ENCODE data around the gene TBX4.

Gene TBX4

GRCh38 chr17:61418449-61418848 lies 33.8 kb upstream of the TBX4 start:
- H3K79me2 ChIP-seq (ENCODE audit: insufficient read depth, low read length): no peaks in the 10 kb centered on the region
- TF ChIP-seq EZH2phosphoT487 (conservative IDR thresholded peaks at IDR 0.05; ENCODE audit: low read length) (no peak), CTCF (IDR thresholded peaks at IDR 0.05; ENCODE audit: insufficient read depth, low read length, poor library complexity, severe bottlenecking) (no peak)
- H3K36me3 ChIP-seq (ENCODE audit: low read length): no peaks in the 10 kb centered on the region
- no peak overlapping the region for H3K9ac ChIP-seq (ENCODE audit: low read length)
- H3K4me2 ChIP-seq (ENCODE audit: low read depth, low read length, poor library complexity, severe bottlenecking): no peak overlapping the region
- no peaks in the 10 kb centered on the region for H3F3A ChIP-seq (ENCODE audit: insufficient read depth)
- no peaks in the 10 kb centered on the region for H3K27me3 ChIP-seq (ENCODE audit: low read length)
- H2AFZ ChIP-seq (ENCODE audit: low read depth, low read length, severe bottlenecking): no peak overlapping the region
- H3K4me3 ChIP-seq (ENCODE audit: insufficient read depth, low read length, poor library complexity, severe bottlenecking): no peak overlapping the region
- H3K27ac ChIP-seq (ENCODE audit: low read depth, low read length): no peak overlapping the region
- no peaks in the 10 kb centered on the region for H3K9me3 ChIP-seq (ENCODE audit: insufficient read depth, low read length)
- H4K20me1 ChIP-seq (ENCODE audit: low read depth, low read length): no peaks in the 10 kb centered on the region
- H3K9me2 ChIP-seq (replicated peaks; ENCODE audit: insufficient read depth, low read length): no peaks in the 10 kb centered on the region

GRCh38 chr17:61419496-61420046 lies 32.7 kb upstream of the TBX4 start:
- TF ChIP-seq EZH2phosphoT487 (conservative IDR thresholded peaks at IDR 0.05; ENCODE audit: low read length) (no peak), CTCF (IDR thresholded peaks at IDR 0.05; ENCODE audit: insufficient read depth, low read length, poor library complexity, severe bottlenecking) (no peak)
- no peaks in the 10 kb centered on the region for H3K36me3 ChIP-seq (ENCODE audit: low read length)
- no peak overlapping the region for H3K27ac ChIP-seq (ENCODE audit: low read depth, low read length)
- no peak overlapping the region for H2AFZ ChIP-seq (ENCODE audit: low read depth, low read length, severe bottlenecking)
- no peaks in the 10 kb centered on the region for H3K9me2 ChIP-seq (replicated peaks; ENCODE audit: insufficient read depth, low read length)
- no peaks in the 10 kb centered on the region for H3K79me2 ChIP-seq (ENCODE audit: insufficient read depth, low read length)
- H3K9me3 ChIP-seq (ENCODE audit: insufficient read depth, low read length): no peaks in the 10 kb centered on the region
- no peak overlapping the region for H3K9ac ChIP-seq (ENCODE audit: low read length)
- no peaks in the 10 kb centered on the region for H4K20me1 ChIP-seq (ENCODE audit: low read depth, low read length)
- no peaks in the 10 kb centered on the region for H3F3A ChIP-seq (ENCODE audit: insufficient read depth)
- no peak overlapping the region for H3K4me2 ChIP-seq (ENCODE audit: low read depth, low read length, poor library complexity, severe bottlenecking)
- H3K4me3 ChIP-seq (ENCODE audit: insufficient read depth, low read length, poor library complexity, severe bottlenecking): no peak overlapping the region
- no peaks in the 10 kb centered on the region for H3K27me3 ChIP-seq (ENCODE audit: low read length)

DNA sequence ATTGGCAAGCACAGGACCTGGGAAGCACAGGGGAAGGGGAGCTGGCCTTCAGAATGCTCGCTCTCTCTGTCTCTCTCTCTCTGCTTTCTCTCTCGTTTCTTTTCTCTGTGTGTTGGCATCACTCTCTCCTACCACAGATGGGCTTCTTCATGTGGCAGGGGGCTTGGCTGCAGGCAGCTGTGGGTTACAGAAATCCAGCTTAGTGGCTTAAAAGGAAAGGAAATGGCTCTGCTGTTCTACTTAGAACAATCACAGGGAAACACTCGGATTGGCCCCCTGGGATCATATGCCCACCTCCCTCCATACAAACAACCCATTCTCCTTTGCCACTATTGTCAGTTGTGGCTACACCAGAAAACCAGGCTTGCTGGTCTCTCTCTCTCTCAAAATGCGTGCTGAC lies 32.2 kb upstream of the TBX4 start:
- H3K36me3 ChIP-seq (ENCODE audit: low read length): no peaks in the 10 kb centered on the region

More for the DNA sequence above, 32.2 kb upstream of the TBX4 start:
- no peaks in the 10 kb centered on the region for H3F3A ChIP-seq (ENCODE audit: insufficient read depth)
- no peak overlapping the region for H3K27ac ChIP-seq (ENCODE audit: low read depth, low read length)
- H3K79me2 ChIP-seq (ENCODE audit: insufficient read depth, low read length): no peaks in the 10 kb centered on the region
- H3K27me3 ChIP-seq (ENCODE audit: low read length): no peaks in the 10 kb centered on the region
- TF ChIP-seq CTCF (IDR thresholded peaks at IDR 0.05; ENCODE audit: insufficient read depth, low read length, poor library complexity, severe bottlenecking): no peak
- TF ChIP-seq EZH2phosphoT487 (conservative IDR thresholded peaks at IDR 0.05; ENCODE audit: low read length): no peak
- H3K9ac ChIP-seq (ENCODE audit: low read length): no peak overlapping the region
- H3K9me3 ChIP-seq (ENCODE audit: insufficient read depth, low read length): no peaks in the 10 kb centered on the region
- no peak overlapping the region for H3K4me3 ChIP-seq (ENCODE audit: insufficient read depth, low read length, poor library complexity, severe bottlenecking)
- H3K9me2 ChIP-seq (replicated peaks; ENCODE audit: insufficient read depth, low read length): no peaks in the 10 kb centered on the region
- no peak overlapping the region for H3K4me2 ChIP-seq (ENCODE audit: low read depth, low read length, poor library complexity, severe bottlenecking)
- no peaks in the 10 kb centered on the region for H4K20me1 ChIP-seq (ENCODE audit: low read depth, low read length)
- H2AFZ ChIP-seq (ENCODE audit: low read depth, low read length, severe bottlenecking): no peak overlapping the region
